HCT116 (cell line): Measurements from ENCODE around the gene EPS15. TPM values are rescaled to one million over a fixed set of nuclear protein-coding genes. Genes with fewer than 3 reads are reported as not detected.

Experiments used
- ATAC-seq: fragments of 200-7000 bp; cut with Tn5 transposase; 2 replicates; pipeline ENCODE4 v1.9.1; 2020; ENCODE audit warnings: mild to moderate bottlenecking, moderate library complexity
- BruUV-seq: library from RNA; stranded (reverse); fragments of 400-500 nt; replicated peaks from 2 replicates; lab custom pipeline; 2021; lab: Mats Ljungman, UMichigan
- CTCF ChIA-PET: fragments of 300-600 bp; sonication (Branson Sonifier 250); formaldehyde crosslinking; loops from one replicate; lab custom pipeline; 2021; ENCODE audit warnings: antibody characterized with exemption; lab: Charles Lee
- POLR2A ChIA-PET: fragments of 300-600, 350-600 bp; sonication (Branson Sonifier 250); formaldehyde crosslinking; loops from one replicate; lab custom pipeline; 2021; ENCODE audit warnings: antibody characterized with exemption; lab: Charles Lee
- RAD21 ChIA-PET, 2 experiments: fragments of 300-600 bp; sonication (Branson Sonifier 250); formaldehyde crosslinking; loops; one replicate each; lab custom pipeline; 2023; ENCODE audit warnings: low total read pairs in 2 of 2; ENCODE audit not compliant: uncharacterized antibody in 2 of 2, unreplicated experiment in 2 of 2, low non-redundant PET in 1 of 2; lab: Charles Lee
- DNase-seq: peaks from one replicate; pipeline ENCODE4 v3.0.0-alpha.2; 2010; ENCODE audit warnings: low read depth, low spot score
- H2AFZ ChIP-seq: fragments of 200-600 bp; shearing (Covaris generic), sonication (generic); 2 replicates; pipeline ENCODE4 v1.6.1; 2017; ENCODE audit warnings: low read depth, mixed run types, mixed read lengths, antibody characterized with exemption, low read length; ENCODE audit not compliant: poor library complexity, severe bottlenecking
- H3K27ac ChIP-seq: 2 replicates; pipeline ENCODE4 v1.5.1; 2012; ENCODE audit warnings: low read depth, low read length
- H3K27me3 ChIP-seq: fragments of 200-600 bp; sonication (generic); 2 replicates; pipeline ENCODE4 v1.6.1; 2016; ENCODE audit warnings: mixed run types, low read length, mixed read lengths; ENCODE audit not compliant: insufficient read depth
- H3K36me3 ChIP-seq, 2 experiments: fragments of 200-500 bp in 1 of 2; fragments of 200-600 bp in 1 of 2; sonication (Bioruptor generic) in 1 of 2; sonication (generic) in 1 of 2; 2 replicates each; pipeline versions ENCODE4 v1.5.1 to v1.6.1; 2014 to 2016; ENCODE audit warnings: low read length in 2 of 2, inconsistent platforms in 1 of 2, mixed read lengths in 1 of 2, mixed run types in 1 of 2; ENCODE audit not compliant: insufficient read depth in 2 of 2, control insufficient read depth in 1 of 2
- H3K4me1 ChIP-seq, 2 experiments: fragments of 200-600 bp in 1 of 2; sonication (generic) in 1 of 2; 2 replicates each; pipeline versions ENCODE4 v1.5.1 to v1.6.1; 2012 to 2017; ENCODE audit warnings: low read length in 2 of 2, inconsistent platforms in 1 of 2, mild to moderate bottlenecking in 1 of 2, mixed read lengths in 1 of 2, mixed run types in 1 of 2, moderate library complexity in 1 of 2; ENCODE audit not compliant: insufficient read depth in 2 of 2, control insufficient read depth in 1 of 2
- H3K4me2 ChIP-seq: fragments of 200-600 bp; sonication (generic); 2 replicates; pipeline ENCODE4 v1.6.1; 2017; ENCODE audit warnings: mixed run types, low read length, mixed read lengths
- H3K4me3 ChIP-seq, 2 experiments: fragments of 200-600 bp in 1 of 2; sonication (generic) in 1 of 2; replicated peaks in 1 of 2; 2 replicates each; pipeline ENCODE4 v1.5.1; 2011 to 2016; ENCODE audit warnings: low read length in 2 of 2, control low read depth in 1 of 2, low read depth in 1 of 2, mild to moderate bottlenecking in 1 of 2, mixed read lengths in 1 of 2, mixed run types in 1 of 2
- H3K79me2 ChIP-seq: fragments of 200-600 bp; sonication (generic); 2 replicates; pipeline ENCODE4 v1.6.1; 2017; ENCODE audit warnings: mild to moderate bottlenecking, mixed run types, low read length, moderate library complexity, mixed read lengths; ENCODE audit not compliant: insufficient read depth
- H3K9ac ChIP-seq: fragments of 200-600 bp; sonication (generic); 2 replicates; pipeline ENCODE4 v1.6.1; 2016; ENCODE audit warnings: low read length, mixed read lengths
- H3K9me2 ChIP-seq: fragments of 200-600 bp; sonication (generic), shearing (Covaris generic); 2 replicates; pipeline ENCODE4 v1.6.1; 2017; ENCODE audit warnings: mixed run types, mild to moderate bottlenecking, moderate library complexity; ENCODE audit not compliant: insufficient read depth
- H3K9me3 ChIP-seq, 2 experiments: fragments of 200-500 bp in 1 of 2; fragments of 200-600 bp in 1 of 2; sonication (Bioruptor generic) in 1 of 2; sonication (generic) in 1 of 2; 2 replicates each; pipeline ENCODE4 v1.6.1; 2014 to 2017; ENCODE audit warnings: low read length in 2 of 2, mixed read lengths in 2 of 2, inconsistent platforms in 1 of 2, low read depth in 1 of 2, mild to moderate bottlenecking in 1 of 2, mixed run types in 1 of 2, moderate library complexity in 1 of 2; ENCODE audit not compliant: control insufficient read depth in 1 of 2, insufficient read depth in 1 of 2
- H4K20me1 ChIP-seq: fragments of 200-600 bp; sonication (generic), shearing (Covaris generic); 2 replicates; pipeline ENCODE4 v1.6.1; 2017; ENCODE audit warnings: mixed run types, mild to moderate bottlenecking, moderate library complexity; ENCODE audit not compliant: insufficient read depth
- CEBPB ChIP-seq: IDR thresholded peaks from 2 replicates; pipeline ENCODE4 v1.6.1; 2012; ENCODE audit warnings: low read depth
- EGR1 ChIP-seq: IDR thresholded peaks from 2 replicates; pipeline ENCODE4 v1.6.1; 2012; ENCODE audit warnings: low read depth
- FOSL1 ChIP-seq: IDR thresholded peaks from 2 replicates; pipeline ENCODE4 v1.6.1; 2012; ENCODE audit warnings: low read depth
- JUND ChIP-seq: IDR thresholded peaks from 2 replicates; pipeline ENCODE4 v1.6.1; 2012
- POLR2AphosphoS5 ChIP-seq: IDR thresholded peaks from 2 replicates; pipeline ENCODE4 v1.6.1; 2011; ENCODE audit warnings: mild to moderate bottlenecking, low read depth, low read length, moderate library complexity
- RAD21 ChIP-seq: IDR thresholded peaks from 2 replicates; pipeline ENCODE4 v1.6.1; 2012; ENCODE audit warnings: low read depth, mild to moderate bottlenecking
- SIN3A ChIP-seq: IDR thresholded peaks from 2 replicates; pipeline ENCODE4 v1.6.1; 2012; ENCODE audit warnings: low read depth
- SP1 ChIP-seq: IDR thresholded peaks from 2 replicates; pipeline ENCODE4 v1.6.1; 2012; ENCODE audit warnings: low read depth
- SRF ChIP-seq: IDR thresholded peaks from 2 replicates; pipeline ENCODE4 v1.6.1; 2012; ENCODE audit warnings: low read depth
- ZNF274 ChIP-seq: fragments of 200-500 bp; sonication (Bioruptor generic); IDR thresholded peaks from 2 replicates; pipeline ENCODE4 v1.6.1; 2014; ENCODE audit warnings: mild to moderate bottlenecking, low read depth, low read length, inconsistent platforms
- intact Hi-C: fragments of 100-400 bp; cut with micrococcal nuclease; formaldehyde crosslinking; loops from 2 replicates; pipeline ENCODE4 v1.10.0; 2022
- total RNA-seq: library from RNA; stranded (reverse); gene quantifications from one replicate; pipeline ENCODE4 v1.2.1, GENCODE V29; 2021; ENCODE audit not compliant: unreplicated experiment
- TF ChIP-seq, protein P1 (sequence below): IDR thresholded peaks from 2 replicates; pipeline ENCODE4 v1.6.1; 2011; ENCODE audit warnings: mild to moderate bottlenecking, low read length, moderate library complexity; ENCODE audit not compliant: insufficient replicate concordance; ENCODE audit errors: extremely low read depth

Gene EPS15
- total RNA-seq, 1 experiment from 2014 or later, result 41.2 TPM

GRCh38 chr1:51524817-51525216, 5.8 kb upstream of the EPS15 start:
- CTCF ChIA-PET, result interaction anchor here (1.2 kb wide), 1 partner anchor 11 kb away, joined by 4 read pairs; no protein-coding TSS in a partner anchor
- RAD21 ChIA-PET, result no interaction called here
- H3K36me3 ChIP-seq, result no peaks in the 10 kb centered on the region
- intact Hi-C loops, result no loop called here
- no peak overlapping the region for H3K27ac ChIP-seq
- no peaks in the 10 kb centered on the region for H4K20me1 ChIP-seq
- no peak overlapping the region for H3K9ac ChIP-seq
- POLR2A ChIA-PET, result no interaction called here
- no peak overlapping the region for H2AFZ ChIP-seq
- no peaks in the 10 kb centered on the region for H3K9me2 ChIP-seq
- H3K4me1 ChIP-seq, result no peaks in the 10 kb centered on the region
- no peak overlapping the region for H3K4me2 ChIP-seq
- BruUV-seq, result no TSS peak
- H3K4me3 ChIP-seq, result no peak overlapping the region
- no peaks in the 10 kb centered on the region for H3K9me3 ChIP-seq
- ATAC-seq (no peak), DNase-seq (no peak)
- H3K27me3 ChIP-seq, result no peaks in the 10 kb centered on the region
- no peaks in the 10 kb centered on the region for H3K79me2 ChIP-seq
- TF ChIP-seq JUND (no peak), RAD21 (no peak), ZNF274 (no peak), SP1 (no peak), SIN3A (no peak), EGR1 (no peak), SRF (no peak), CEBPB (no peak), POLR2AphosphoS5 (no peak), FOSL1 (no peak)
- TF ChIP-seq, protein P1, sequence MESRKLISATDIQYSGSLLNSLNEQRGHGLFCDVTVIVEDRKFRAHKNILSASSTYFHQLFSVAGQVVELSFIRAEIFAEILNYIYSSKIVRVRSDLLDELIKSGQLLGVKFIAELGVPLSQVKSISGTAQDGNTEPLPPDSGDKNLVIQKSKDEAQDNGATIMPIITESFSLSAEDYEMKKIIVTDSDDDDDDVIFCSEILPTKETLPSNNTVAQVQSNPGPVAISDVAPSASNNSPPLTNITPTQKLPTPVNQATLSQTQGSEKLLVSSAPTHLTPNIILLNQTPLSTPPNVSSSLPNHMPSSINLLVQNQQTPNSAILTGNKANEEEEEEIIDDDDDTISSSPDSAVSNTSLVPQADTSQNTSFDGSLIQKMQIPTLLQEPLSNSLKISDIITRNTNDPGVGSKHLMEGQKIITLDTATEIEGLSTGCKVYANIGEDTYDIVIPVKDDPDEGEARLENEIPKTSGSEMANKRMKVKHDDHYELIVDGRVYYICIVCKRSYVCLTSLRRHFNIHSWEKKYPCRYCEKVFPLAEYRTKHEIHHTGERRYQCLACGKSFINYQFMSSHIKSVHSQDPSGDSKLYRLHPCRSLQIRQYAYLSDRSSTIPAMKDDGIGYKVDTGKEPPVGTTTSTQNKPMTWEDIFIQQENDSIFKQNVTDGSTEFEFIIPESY, result no peak
